Activated T-helper 1 cell treated with Interleukin-2 at 50 U/mL for 16 hours (primary cell): ENCODE results near the gene DNAJB14.

Source experiments
- DNase-seq: peaks from one replicate; pipeline ENCODE4 v3.0.0-alpha.2; 2020; ENCODE audit warnings: low read depth

DNAJB14 gene

GRCh38 chr4:99863804-99864203, 82.6 kb downstream of the DNAJB14 start:
- no peak for DNase-seq

- no peak for DNase-seq
These were observed 85.1 kb downstream of the DNAJB14 start for GRCh38 chr4:99861120-99861905.

GRCh38 chr4:99860521-99860920, 85.9 kb downstream of the DNAJB14 start:
- DNase-seq, result no peak

GRCh38 chr4:99859618-99860017, 86.8 kb downstream of the DNAJB14 start:
- DNase-seq, result no peak

GRCh38 chr4:99857307-99857706, 89.1 kb downstream of the DNAJB14 start:
- DNase-seq, result no peak

GRCh38 chr4:99856166-99856565, 90.3 kb downstream of the DNAJB14 start:
- DNase-seq, result no peak

GRCh38 chr4:99855678-99856077, 90.7 kb downstream of the DNAJB14 start:
- DNase-seq, result no peak

- DNase-seq, result no peak
These were observed 92.4 kb downstream of the DNAJB14 start for GRCh38 chr4:99853999-99854398.

- DNase-seq, result no peak
These were observed 93.2 kb downstream of the DNAJB14 start for GRCh38 chr4:99853190-99853589.

GRCh38 chr4:99852199-99852749, 94.1 kb downstream of the DNAJB14 start:
- no peak for DNase-seq

- no peak for DNase-seq
These were observed 97.8 kb downstream of the DNAJB14 start for GRCh38 chr4:99848591-99849001.

- DNase-seq, result no peak
These were observed 98.9 kb downstream of the DNAJB14 start for GRCh38 chr4:99847362-99847976.

GRCh38 chr4:99846891-99847290, 99.5 kb downstream of the DNAJB14 start:
- no peak for DNase-seq
